Endodermal cell (in vitro differentiated cells): ENCODE data around the gene ZMYND8. TPM values are rescaled to one million over a fixed set of nuclear protein-coding genes. Genes with fewer than 3 reads are reported as not detected.

Source experiments
- DNase-seq: peaks from one replicate; pipeline ENCODE4 v3.0.0-alpha.2; 2017
- H3K27ac ChIP-seq: 2 replicates; pipeline ENCODE4 v1.5.1; 2013; ENCODE audit warnings: mild to moderate bottlenecking, low read depth, low read length, moderate library complexity
- H3K27me3 ChIP-seq: 2 replicates; pipeline ENCODE4 v1.6.1; 2013; ENCODE audit warnings: mild to moderate bottlenecking, low read length, moderate library complexity; ENCODE audit not compliant: insufficient read depth, control insufficient read depth, poor library complexity, severe bottlenecking
- H3K36me3 ChIP-seq: 2 replicates; pipeline ENCODE4 v1.7.0; 2013; ENCODE audit warnings: mild to moderate bottlenecking, low read length, moderate library complexity; ENCODE audit not compliant: control insufficient read depth, insufficient read depth
- H3K4me1 ChIP-seq: one replicate; pipeline ENCODE4 v1.7.0; 2013; ENCODE audit warnings: low read length; ENCODE audit not compliant: control insufficient read depth, insufficient read depth
- H3K4me3 ChIP-seq: 2 replicates; pipeline ENCODE4 v1.5.1; 2013; ENCODE audit warnings: mild to moderate bottlenecking, low read length, moderate library complexity
- H3K9ac ChIP-seq: 2 replicates; pipeline ENCODE4 v1.6.1; 2013; ENCODE audit warnings: mild to moderate bottlenecking, low read length, moderate library complexity; ENCODE audit not compliant: poor library complexity, severe bottlenecking; ENCODE audit errors: extremely low read depth
- H3K9me3 ChIP-seq: 2 replicates; pipeline ENCODE4 v1.6.1; 2013; ENCODE audit warnings: mild to moderate bottlenecking, low read length, moderate library complexity; ENCODE audit not compliant: control insufficient read depth
- H3K27ac Mint-ChIP-seq: 2 replicates; pipeline ENCODE4 v1.8.0; 2020; ENCODE audit warnings: mixed read lengths
- H3K27me3 Mint-ChIP-seq: 2 replicates; pipeline ENCODE4 v1.8.0; 2021; ENCODE audit warnings: mild to moderate bottlenecking, mixed read lengths; ENCODE audit not compliant: insufficient read depth
- H3K36me3 Mint-ChIP-seq: 2 replicates; pipeline ENCODE4 v1.8.0; 2020; ENCODE audit warnings: low read depth, mixed read lengths
- H3K4me1 Mint-ChIP-seq: 2 replicates; pipeline ENCODE4 v1.8.0; 2020; ENCODE audit warnings: mixed read lengths
- H3K4me3 Mint-ChIP-seq: 2 replicates; pipeline ENCODE4 v1.8.0; 2020; ENCODE audit warnings: mild to moderate bottlenecking, moderate library complexity, mixed read lengths
- H3K9me3 Mint-ChIP-seq: 2 replicates; pipeline ENCODE4 v1.8.0; 2020; ENCODE audit warnings: mild to moderate bottlenecking, mixed read lengths
- WGBS, 2 experiments: methylation state at CpG; one replicate each; pipeline versions ENCODE4 v1.1.5 to v1.1.7; 2013; ENCODE audit warnings: missing lambda C conversion rate in 2 of 2, mixed read lengths in 1 of 2; ENCODE audit not compliant: insufficient coverage in 1 of 2, insufficient read length in 1 of 2; 5-methylcytosine and 5-hydroxymethylcytosine counted together
- total RNA-seq, 2 donors: library from RNA; stranded (reverse); fragmentation: NEBNext Ultra II Directional in 1 of 2; extraction: Animal tissue kit (Norgen Biotek cat#: 25700) in 1 of 2; gene quantifications; 2 replicates in 1 of 2; 3 replicates in 1 of 2; pipeline ENCODE4 v1.2.1, GENCODE V29; 2021
- TF ChIP-seq, protein P1 (sequence below): fragments of 200-600 bp; sonication (generic); conservative IDR thresholded peaks from 2 replicates; pipeline ENCODE4 v1.5.0; 2021; ENCODE audit warnings: antibody characterized with exemption, mild to moderate bottlenecking

Gene ZMYND8
- total RNA-seq, 2 donors from 2014 or later = 85.0 to 99.9 TPM

DNA sequence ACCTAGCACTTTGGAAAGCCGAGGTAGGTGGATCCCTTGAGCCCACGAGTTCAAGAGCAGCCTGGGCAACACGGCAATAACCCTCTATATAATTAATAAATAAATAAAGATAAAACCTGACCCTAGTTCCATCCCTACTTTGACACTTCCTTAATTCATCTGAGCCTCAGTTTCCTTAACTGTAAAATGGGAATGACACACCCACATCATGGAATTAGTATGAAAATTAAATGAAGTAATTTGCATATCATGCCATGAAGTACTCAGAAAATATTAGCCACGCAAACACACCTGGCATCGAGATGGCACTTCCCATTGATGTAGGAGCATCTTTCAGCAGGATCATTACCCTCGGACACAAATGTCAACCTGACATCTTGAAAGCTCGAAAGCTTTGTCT lies 19.1 kb downstream of the ZMYND8 start:
- H3K9me3 ChIP-seq = no peaks in the 10 kb centered on the region
- H3K4me3 ChIP-seq = no peak overlapping the region
- peaks cover 45% of the 10 kb centered on the region for H3K36me3 ChIP-seq
- Mint-ChIP-seq H3K27me3 (no peaks in the 10 kb centered on the region), H3K4me3 (no peak overlapping the region), H3K36me3 (peaks cover 60% of the 10 kb centered on the region), H3K4me1 (peaks cover 22% of the 10 kb centered on the region), H3K9me3 (no peaks in the 10 kb centered on the region), H3K27ac (no peak overlapping the region)
- 94 to 96% methylated on average over 4 to 6 of the region's 7 CpGs for WGBS, 2 experiments
- TF ChIP-seq, protein P1, sequence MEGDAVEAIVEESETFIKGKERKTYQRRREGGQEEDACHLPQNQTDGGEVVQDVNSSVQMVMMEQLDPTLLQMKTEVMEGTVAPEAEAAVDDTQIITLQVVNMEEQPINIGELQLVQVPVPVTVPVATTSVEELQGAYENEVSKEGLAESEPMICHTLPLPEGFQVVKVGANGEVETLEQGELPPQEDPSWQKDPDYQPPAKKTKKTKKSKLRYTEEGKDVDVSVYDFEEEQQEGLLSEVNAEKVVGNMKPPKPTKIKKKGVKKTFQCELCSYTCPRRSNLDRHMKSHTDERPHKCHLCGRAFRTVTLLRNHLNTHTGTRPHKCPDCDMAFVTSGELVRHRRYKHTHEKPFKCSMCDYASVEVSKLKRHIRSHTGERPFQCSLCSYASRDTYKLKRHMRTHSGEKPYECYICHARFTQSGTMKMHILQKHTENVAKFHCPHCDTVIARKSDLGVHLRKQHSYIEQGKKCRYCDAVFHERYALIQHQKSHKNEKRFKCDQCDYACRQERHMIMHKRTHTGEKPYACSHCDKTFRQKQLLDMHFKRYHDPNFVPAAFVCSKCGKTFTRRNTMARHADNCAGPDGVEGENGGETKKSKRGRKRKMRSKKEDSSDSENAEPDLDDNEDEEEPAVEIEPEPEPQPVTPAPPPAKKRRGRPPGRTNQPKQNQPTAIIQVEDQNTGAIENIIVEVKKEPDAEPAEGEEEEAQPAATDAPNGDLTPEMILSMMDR = no peak
- no peak for DNase-seq
- H3K27ac ChIP-seq = no peak overlapping the region
- H3K27me3 ChIP-seq = no peaks in the 10 kb centered on the region
- H3K4me1 ChIP-seq = peaks cover 6% of the 10 kb centered on the region
- H3K9ac ChIP-seq = no peak overlapping the region

GRCh38 chr20:47336129-47336754 lies 20.3 kb downstream of the ZMYND8 start:
- H3K27me3 Mint-ChIP-seq = no peaks in the 10 kb centered on the region
- H3K4me3 Mint-ChIP-seq = no peak overlapping the region
- H3K4me1 ChIP-seq = peaks cover 6% of the 10 kb centered on the region
- no peaks in the 10 kb centered on the region for H3K27me3 ChIP-seq
- peak overlapping the region; percentile 69 for H3K27ac Mint-ChIP-seq
- peaks cover 52% of the 10 kb centered on the region for H3K36me3 ChIP-seq
- H3K36me3 Mint-ChIP-seq = peaks cover 69% of the 10 kb centered on the region
- H3K9me3 Mint-ChIP-seq = no peaks in the 10 kb centered on the region
- peaks cover 26% of the 10 kb centered on the region for H3K4me1 Mint-ChIP-seq
- H3K9ac ChIP-seq = no peak overlapping the region
- H3K4me3 ChIP-seq = no peak overlapping the region
- TF ChIP-seq, protein P1 = no peak
- DNase-seq = no peak
- WGBS, 2 experiments = 92% methylated on average over 15 to 17 of the region's 17 CpGs
- H3K9me3 ChIP-seq = no peaks in the 10 kb centered on the region
- H3K27ac ChIP-seq = peak overlapping the region; percentile 64

- H3K36me3 ChIP-seq = peaks cover 53% of the 10 kb centered on the region
- H3K4me1 ChIP-seq = peaks cover 6% of the 10 kb centered on the region
- no peaks in the 10 kb centered on the region for H3K9me3 ChIP-seq
- peaks cover 70% of the 10 kb centered on the region for H3K36me3 Mint-ChIP-seq
- H3K27me3 Mint-ChIP-seq = no peaks in the 10 kb centered on the region
- peak overlapping the region; percentile 64 for H3K27ac ChIP-seq
- no peak overlapping the region for H3K4me3 Mint-ChIP-seq
- no peak overlapping the region for H3K9ac ChIP-seq
- 95 to 100% methylated on average over 9 to 12 of the region's 12 CpGs for WGBS, 2 experiments
- H3K4me3 ChIP-seq = no peak overlapping the region
- H3K4me1 Mint-ChIP-seq = peaks cover 34% of the 10 kb centered on the region
- no peak for DNase-seq
- H3K9me3 Mint-ChIP-seq = no peaks in the 10 kb centered on the region
- H3K27me3 ChIP-seq = no peaks in the 10 kb centered on the region
- peak overlapping the region; percentile 31 for H3K27ac Mint-ChIP-seq
- TF ChIP-seq, protein P1 = no peak
Measured at GRCh38 chr20:47335251-47336128, 21.0 kb downstream of the ZMYND8 start.
